ENCODE measurements around the gene TEX48.

The TEX48 gene

DNA sequence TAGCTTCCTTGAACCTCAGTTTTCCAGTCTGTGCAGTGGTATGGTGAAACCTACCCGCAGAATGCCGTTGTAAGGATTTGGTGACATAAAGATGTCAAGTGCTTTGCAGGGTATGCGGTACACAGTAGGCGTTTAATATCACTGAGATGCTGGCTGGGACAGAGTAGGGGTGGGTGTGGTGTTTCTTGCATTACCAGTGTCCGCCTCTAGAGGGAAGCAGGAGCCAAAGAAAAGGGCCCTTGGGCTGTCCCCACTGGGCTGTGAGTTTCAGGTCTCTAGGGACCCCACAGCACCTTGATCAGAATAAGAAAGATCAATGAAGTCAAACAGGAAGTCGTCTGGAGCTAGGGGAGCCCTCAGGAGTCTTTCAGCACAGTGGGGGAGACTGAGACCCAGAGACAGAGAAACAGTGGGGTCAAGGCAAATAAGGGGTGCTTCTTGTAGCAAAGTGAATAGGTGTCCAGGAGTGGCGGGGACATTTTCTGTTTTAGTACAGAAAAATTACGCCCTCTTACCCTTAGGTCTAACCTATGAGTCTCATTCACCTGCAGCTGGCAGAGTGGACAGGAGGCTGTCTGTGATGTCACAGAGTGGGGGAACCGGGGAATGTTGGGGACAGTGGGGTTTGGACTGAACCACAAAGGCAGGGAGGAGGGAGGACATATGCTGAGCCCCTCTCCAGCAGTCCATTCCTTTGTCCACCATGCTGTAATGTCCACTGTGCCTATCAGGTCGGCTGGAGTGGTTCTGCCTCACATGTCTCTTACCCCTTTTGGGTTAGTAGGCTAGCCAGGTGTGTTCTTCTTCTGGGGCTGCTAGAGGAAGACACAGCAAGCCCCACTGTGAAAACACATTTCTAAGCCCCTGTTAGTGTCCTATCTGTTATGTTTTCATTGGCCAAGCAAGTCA, 19.7 kb downstream of the TEX48 start:
- Mint-ChIP-seq H3K27ac (no peak overlapping the region), H3K36me3 (peaks cover 2% of the 10 kb centered on the region), H3K27me3 (no peaks in the 10 kb centered on the region), H3K4me3 (no peak overlapping the region), H3K4me1 (peaks cover 14% of the 10 kb centered on the region), H3K9me3 (no peaks in the 10 kb centered on the region)

DNA sequence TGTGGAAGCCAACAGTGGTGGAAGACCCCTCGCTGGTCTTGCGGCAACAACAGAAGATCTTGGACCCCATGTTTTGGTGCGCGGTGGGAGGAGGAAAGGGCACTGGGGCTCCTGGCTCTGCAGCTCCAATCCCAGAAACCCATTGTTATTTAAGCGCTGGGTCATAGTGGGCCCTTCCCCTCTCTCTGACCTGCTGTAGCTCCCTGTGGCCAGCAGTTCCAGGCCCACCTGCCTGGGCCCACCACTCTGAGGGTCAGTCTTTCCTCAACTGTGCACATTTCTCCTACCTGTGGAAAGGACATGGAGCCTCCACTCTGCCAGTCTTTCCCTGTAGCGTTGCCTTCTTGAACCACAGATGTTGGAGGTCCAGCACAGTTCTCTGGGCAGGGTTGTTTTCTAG, 24.3 kb downstream of the TEX48 start, which contains the start of gene TEX53:
Gene TEX53, minus strand, starts transcription at position 101 of the 400 bp plus-strand sequence. Its CDS starts 31 bp downstream, at position 70.
- Mint-ChIP-seq H3K9me3 (no peaks in the 10 kb centered on the region), H3K4me1 (peaks cover 14% of the 10 kb centered on the region), H3K4me3 (no peak within 1 kb of the TSS), H3K36me3 (peaks cover 2% of the 10 kb centered on the region), H3K27me3 (no peaks in the 10 kb centered on the region), H3K27ac (no peak within 1 kb of the TSS)

DNA sequence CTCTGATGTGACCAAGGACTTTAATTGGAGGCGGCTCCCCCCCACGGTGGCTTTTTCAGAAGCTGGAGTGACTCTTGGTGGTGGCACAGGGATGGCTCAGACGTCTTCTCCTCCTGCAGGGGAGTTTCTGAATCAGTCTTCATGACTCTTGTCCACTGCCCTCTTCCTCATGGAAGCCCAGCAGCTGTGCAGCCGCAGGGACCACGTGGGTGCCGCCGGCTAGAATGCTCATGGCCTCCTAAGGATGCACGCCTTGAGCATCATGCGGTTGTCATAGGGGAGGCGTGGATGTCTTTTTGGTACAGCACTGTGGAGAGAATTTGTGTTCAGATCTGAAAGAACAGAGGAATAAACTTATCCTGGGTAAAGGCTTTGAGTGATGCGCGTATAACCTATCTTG, 25.7 kb downstream of the TEX48 start:
- Mint-ChIP-seq H3K9me3 (no peaks in the 10 kb centered on the region), H3K27ac (no peak overlapping the region)

DNA sequence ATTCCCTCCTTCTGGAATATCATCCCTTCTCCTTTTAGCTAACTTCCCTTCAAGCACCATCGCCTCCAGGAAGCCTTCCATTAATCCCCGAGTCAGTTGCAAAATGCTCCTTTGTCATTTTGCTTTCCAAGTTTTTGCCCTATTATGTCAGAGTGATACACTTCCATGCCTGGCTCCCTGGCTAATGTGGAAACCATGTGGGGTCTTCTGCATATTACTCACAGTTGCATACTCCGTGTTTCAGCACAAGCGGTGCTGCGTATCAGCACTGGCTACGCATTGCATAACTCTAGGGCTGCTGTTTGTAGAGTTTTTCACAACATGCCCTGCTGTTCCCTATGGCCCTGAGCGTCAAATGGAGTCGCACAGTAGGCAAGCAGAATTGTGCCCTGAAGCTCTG, 26.3 kb downstream of the TEX48 start:
- Mint-ChIP-seq H3K9me3 (no peaks in the 10 kb centered on the region), H3K36me3 (peaks cover 4% of the 10 kb centered on the region), H3K4me3 (no peak overlapping the region), H3K27me3 (no peaks in the 10 kb centered on the region), H3K27ac (no peak overlapping the region), H3K4me1 (peaks cover 25% of the 10 kb centered on the region)

More for the DNA sequence above, 25.7 kb downstream of the TEX48 start:
- peaks cover 21% of the 10 kb centered on the region for H3K4me1 Mint-ChIP-seq
- peaks cover 4% of the 10 kb centered on the region for H3K36me3 Mint-ChIP-seq
- H3K4me3 Mint-ChIP-seq: no peak overlapping the region
- no peaks in the 10 kb centered on the region for H3K27me3 Mint-ChIP-seq

DNA sequence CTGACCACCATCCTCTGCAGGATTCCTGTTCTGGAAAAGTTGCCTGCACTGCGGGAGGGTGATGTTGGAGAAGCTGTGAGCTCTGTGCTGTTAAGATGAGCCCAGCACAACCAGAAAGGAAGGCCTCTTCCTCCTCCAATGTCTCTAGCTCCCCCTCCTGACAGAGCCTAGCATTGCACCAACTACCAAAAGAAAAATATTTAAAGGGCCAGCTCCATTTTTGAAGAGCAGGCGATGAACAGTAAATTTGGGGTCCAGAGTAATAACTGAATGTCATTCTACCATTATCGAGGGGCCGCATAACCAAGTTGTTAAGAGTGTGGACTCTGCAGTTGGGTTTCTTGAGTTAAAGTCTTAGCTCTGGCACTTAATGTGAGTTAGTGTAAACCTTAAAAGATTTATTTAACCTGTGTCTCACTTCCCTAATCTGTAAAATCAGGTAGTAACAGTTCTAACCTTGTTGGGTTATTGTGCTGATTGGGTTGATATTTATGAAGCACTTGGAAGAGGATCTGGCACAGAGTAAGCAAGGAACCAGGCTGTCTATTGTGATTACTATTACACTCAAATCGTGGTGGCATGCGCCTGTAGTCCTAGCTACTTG, 28.3 kb downstream of the TEX48 start:
- H3K4me1 Mint-ChIP-seq: peaks cover 34% of the 10 kb centered on the region
- no peak overlapping the region for H3K27ac Mint-ChIP-seq
- no peaks in the 10 kb centered on the region for H3K9me3 Mint-ChIP-seq
- no peak overlapping the region for H3K4me3 Mint-ChIP-seq
- no peaks in the 10 kb centered on the region for H3K27me3 Mint-ChIP-seq
- H3K36me3 Mint-ChIP-seq: peaks cover 6% of the 10 kb centered on the region

DNA sequence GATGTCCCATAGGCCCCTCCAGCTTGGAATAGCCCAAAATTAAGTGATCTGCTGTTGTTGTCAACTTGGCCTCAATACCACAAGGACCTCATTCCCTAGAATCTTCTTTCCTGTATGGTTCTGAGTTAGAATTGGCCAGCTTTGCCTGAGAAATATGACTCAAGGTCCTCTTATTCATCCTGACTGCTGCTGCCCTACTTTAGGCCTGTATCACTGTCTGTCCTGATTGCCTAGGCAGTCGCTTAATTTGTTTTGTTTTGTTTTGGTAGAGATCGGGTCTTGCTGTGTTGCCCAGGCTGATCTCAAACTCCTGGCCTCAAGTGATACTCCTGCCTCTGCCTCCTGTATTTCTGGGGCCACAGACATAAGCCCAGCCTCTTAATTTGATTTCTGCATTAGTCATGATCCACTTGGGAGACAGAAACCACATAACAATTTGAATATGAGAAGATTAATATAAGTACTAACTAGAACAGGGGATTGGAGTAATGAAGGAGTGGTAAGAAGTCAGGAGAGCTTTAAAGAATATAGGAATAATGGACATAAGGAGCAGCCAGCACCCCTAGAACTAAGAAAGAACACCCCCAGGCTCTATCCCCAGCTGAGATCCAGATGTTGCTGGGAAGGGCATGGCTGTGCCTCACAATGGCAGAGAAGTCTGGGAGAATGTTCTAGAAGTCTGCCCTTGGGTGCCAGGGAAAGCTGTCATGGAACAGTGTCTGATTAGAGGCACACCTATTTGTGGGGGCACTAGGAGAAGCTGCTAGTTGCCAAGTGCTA, 29.0 kb downstream of the TEX48 start:
- no peak overlapping the region for H3K4me3 Mint-ChIP-seq
- H3K9me3 Mint-ChIP-seq: no peaks in the 10 kb centered on the region
- H3K36me3 Mint-ChIP-seq: peaks cover 8% of the 10 kb centered on the region
- peaks cover 34% of the 10 kb centered on the region for H3K4me1 Mint-ChIP-seq
- no peaks in the 10 kb centered on the region for H3K27me3 Mint-ChIP-seq
- peak overlapping the region; percentile 2 for H3K27ac Mint-ChIP-seq

DNA sequence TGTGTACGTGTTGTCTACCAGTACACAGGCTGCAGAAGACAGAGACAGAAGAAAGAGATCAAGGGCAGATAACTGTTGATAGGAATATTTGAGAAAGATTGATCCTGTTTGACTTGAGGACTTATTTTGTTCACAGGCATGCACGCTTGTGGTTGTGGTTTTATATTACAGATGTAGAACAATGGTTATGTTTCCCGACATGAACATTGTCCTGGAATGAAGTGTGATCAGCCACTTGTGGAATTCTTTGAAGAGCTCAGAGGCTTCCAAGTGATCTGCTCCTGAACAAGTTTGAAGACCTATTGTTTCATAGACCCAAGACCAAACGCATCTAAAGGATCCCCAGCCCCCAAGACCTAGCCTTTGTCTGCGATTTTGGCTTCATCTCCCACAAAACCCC, 38.1 kb downstream of the TEX48 start:
- Mint-ChIP-seq H3K4me1 (peaks cover 6% of the 10 kb centered on the region), H3K36me3 (peaks cover 36% of the 10 kb centered on the region), H3K4me3 (no peak overlapping the region), H3K9me3 (no peaks in the 10 kb centered on the region), H3K27me3 (no peaks in the 10 kb centered on the region), H3K27ac (no peak overlapping the region)

DNA sequence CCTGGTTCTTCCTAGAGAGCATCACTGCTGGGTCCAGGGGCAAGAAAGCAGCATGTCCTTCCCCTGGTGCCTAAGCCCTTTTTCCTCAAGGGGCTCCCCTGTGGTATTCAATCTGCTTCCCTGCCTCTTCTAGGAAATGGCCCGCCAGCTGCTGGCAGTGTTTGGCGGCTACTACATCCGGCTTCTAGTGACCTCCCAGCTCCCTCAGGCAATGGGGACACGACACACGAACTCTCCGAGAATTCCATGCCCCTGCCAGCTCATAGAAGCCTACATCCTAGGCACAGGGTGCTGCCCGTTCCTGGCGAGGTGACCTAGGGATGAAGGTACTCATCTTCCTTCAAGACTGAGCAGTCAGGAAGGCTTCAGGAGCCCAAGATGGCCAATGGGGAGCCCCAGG, 39.0 kb downstream of the TEX48 start:
- H3K27ac Mint-ChIP-seq: no peak overlapping the region

DNA sequence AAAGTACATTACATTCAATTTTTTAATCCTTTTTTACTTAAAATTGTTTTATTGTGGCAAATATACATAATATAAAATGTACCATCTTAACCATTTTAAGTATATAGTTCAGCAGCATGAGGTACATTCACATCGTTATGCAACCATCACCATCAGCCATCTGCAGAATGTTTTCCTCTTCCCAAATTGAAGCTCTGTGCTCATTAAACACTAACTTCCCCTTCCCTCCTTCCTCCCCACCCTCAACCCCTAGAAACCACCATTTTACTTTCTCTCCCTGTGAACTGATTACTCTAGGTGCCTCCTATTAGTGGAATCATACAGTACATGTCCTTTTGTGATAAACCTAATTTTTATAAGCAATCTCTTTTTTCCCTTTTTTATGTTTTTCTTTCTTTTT, 40.0 kb downstream of the TEX48 start:
- Mint-ChIP-seq H3K9me3 (no peaks in the 10 kb centered on the region), H3K4me3 (peak overlapping the region; percentile 36), H3K27me3 (no peaks in the 10 kb centered on the region), H3K27ac (peak overlapping the region; percentile 87), H3K36me3 (peaks cover 29% of the 10 kb centered on the region), H3K4me1 (peaks cover 6% of the 10 kb centered on the region)

More for the DNA sequence above, 39.0 kb downstream of the TEX48 start:
- Mint-ChIP-seq H3K4me1 (peaks cover 6% of the 10 kb centered on the region), H3K36me3 (peaks cover 34% of the 10 kb centered on the region), H3K27me3 (no peaks in the 10 kb centered on the region), H3K4me3 (no peak overlapping the region), H3K9me3 (no peaks in the 10 kb centered on the region)

DNA sequence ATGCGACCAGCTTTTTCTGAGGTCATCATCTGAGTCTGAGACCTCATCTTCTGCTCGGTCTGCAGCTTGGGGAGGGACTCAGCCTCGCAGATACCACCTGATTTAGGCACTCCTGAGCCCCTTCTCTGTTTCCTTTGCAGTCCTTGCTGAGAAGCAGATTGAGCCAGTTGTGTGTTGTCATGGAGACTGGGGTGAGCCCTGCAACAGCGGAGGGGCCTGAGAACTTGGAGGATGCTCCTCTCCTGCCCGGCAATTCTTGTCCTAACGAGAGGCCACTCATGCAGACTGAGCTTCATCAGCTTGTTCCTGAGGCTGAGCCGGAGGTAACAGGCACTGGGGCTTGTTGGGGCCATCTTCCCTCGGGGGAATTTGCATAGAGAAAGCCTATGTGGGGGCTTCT, 43.6 kb downstream of the TEX48 start:
- no peak overlapping the region for H3K27ac Mint-ChIP-seq

DNA sequence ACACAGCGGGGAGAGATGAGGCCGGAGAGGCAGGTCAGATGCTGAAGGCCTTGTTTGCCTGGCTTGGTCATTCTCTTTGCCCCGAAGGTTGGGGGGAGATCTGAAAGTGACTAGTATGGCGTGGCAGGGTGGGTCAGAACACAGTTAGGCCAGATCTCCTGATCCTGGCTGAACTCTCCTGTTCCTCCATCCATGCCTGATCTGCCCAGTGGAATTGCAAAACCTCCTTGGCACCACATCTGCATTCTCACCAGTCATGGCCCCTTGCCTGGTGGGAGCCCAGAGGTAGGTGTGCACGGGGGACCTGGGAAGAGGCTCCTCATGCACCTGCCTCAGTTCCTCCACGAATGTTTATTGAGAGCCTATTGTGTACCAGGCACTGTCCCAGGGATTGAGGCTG, 47.6 kb downstream of the TEX48 start:
- Mint-ChIP-seq H3K27ac (no peak overlapping the region), H3K36me3 (peaks cover 11% of the 10 kb centered on the region), H3K4me3 (no peak overlapping the region), H3K9me3 (no peaks in the 10 kb centered on the region), H3K27me3 (no peaks in the 10 kb centered on the region), H3K4me1 (no peaks in the 10 kb centered on the region)

More for the DNA sequence above, 43.6 kb downstream of the TEX48 start:
- no peaks in the 10 kb centered on the region for H3K9me3 Mint-ChIP-seq
- no peak overlapping the region for H3K4me3 Mint-ChIP-seq
- H3K4me1 Mint-ChIP-seq: peaks cover 6% of the 10 kb centered on the region
- H3K36me3 Mint-ChIP-seq: peaks cover 15% of the 10 kb centered on the region
- no peaks in the 10 kb centered on the region for H3K27me3 Mint-ChIP-seq

DNA sequence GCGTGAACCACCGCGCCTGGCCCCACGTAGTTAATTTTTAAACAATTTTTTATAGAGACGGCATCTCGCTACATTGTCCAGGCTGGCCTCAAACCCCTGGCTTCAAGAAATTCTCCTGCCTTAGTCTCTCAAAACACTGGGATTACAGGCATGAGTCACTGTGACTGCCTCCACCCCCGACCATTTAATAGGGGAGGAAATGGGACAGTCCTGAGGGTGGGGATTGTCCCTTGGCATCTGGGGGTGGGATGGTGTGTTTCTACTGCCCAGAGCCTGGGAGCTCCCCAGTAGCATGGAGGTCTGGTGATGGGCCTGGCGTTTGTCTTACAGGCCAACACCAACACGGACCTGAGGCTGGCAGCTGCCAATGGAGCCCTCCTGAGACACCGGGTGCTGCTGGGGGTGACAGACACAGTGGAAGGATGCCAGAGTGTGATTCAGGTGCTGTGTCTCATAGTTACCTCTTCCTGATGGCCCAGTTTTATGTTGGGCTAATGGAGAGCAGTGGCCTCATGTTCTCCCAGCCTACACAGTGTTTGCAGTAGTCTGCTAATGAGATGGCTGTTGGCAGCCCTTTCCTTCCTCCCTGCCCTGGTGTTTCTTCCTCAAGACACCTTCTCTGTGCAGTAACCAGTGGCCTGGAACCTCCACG, 48.4 kb downstream of the TEX48 start:
- H3K27ac Mint-ChIP-seq: peak overlapping the region; percentile 35
- no peak overlapping the region for H3K4me3 Mint-ChIP-seq
- H3K36me3 Mint-ChIP-seq: peaks cover 10% of the 10 kb centered on the region
- no peaks in the 10 kb centered on the region for H3K27me3 Mint-ChIP-seq
- no peaks in the 10 kb centered on the region for H3K9me3 Mint-ChIP-seq
- H3K4me1 Mint-ChIP-seq: no peaks in the 10 kb centered on the region

DNA sequence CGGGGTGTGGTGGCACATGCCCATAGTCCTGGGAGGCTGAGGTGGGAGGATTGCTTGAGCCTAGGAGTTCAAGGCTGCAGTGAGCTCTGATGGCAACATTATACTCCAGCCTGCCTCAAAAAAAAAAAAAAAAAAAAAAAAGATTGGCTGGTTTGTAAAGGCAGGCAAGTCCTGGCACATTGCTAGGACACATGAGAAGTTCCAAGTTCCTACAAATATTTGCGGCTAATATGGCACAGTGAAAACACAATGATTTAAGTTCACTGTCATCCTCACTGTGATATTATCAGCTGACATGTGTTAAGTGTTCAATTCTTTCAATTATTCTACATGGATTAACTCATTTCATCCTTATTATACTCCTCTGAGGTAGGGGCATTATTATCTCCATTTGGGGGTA, 50.8 kb downstream of the TEX48 start:
- Mint-ChIP-seq H3K36me3 (peaks cover 9% of the 10 kb centered on the region), H3K9me3 (no peaks in the 10 kb centered on the region), H3K27ac (peak overlapping the region; percentile 57), H3K27me3 (no peaks in the 10 kb centered on the region), H3K4me3 (no peak overlapping the region), H3K4me1 (no peaks in the 10 kb centered on the region)

DNA sequence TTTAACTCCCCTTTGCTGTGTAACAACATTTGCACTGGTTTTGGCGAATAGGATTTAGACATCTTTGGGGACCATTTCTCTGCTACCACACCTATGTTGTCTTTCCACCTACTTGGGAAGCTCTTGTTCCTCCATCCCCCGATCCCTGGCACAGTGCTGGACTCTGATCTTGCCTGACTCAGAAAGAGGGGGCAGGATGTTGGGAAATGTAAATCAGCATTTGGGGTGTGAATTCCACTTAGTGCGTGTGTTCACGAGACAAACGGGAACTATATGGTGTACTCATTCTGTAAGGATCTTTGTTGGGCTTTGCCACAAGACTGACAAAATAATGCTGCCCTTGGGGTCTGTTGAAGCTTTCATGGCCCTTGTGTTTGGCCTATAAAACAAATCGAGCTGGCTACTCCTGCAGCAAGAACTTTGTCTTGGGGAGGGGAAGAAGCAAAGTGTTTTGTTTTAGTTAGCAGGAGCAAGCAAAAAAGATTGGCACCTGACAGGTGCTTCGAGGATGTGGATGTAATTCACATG, 52.4 kb downstream of the TEX48 start:
- H3K27ac Mint-ChIP-seq: no peak overlapping the region
- H3K36me3 Mint-ChIP-seq: peaks cover 9% of the 10 kb centered on the region
- H3K4me3 Mint-ChIP-seq: no peak overlapping the region
- no peaks in the 10 kb centered on the region for H3K27me3 Mint-ChIP-seq
- peaks cover under 1% of the 10 kb centered on the region for H3K4me1 Mint-ChIP-seq
- H3K9me3 Mint-ChIP-seq: no peaks in the 10 kb centered on the region

DNA sequence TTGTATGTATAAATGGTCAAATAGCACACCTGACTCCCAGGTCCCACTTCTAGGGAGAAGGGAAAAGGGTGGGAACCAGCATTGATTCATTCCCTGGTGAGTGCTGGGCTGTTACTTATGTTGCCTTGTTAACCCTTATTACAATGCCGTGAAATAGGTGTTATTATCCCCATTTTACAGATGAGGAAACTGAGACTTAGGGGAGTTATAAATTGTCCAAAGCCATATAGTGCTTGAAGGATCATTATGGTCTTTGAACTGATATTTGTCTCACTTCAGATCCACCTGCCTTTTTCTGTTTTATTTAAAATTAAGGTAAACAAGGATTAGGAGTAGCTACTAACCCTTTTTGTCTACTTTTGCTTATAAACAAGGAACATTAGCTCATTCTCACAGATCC, 54.4 kb downstream of the TEX48 start:
- H3K9me3 Mint-ChIP-seq: no peaks in the 10 kb centered on the region
- H3K36me3 Mint-ChIP-seq: peaks cover 7% of the 10 kb centered on the region
- H3K27me3 Mint-ChIP-seq: no peaks in the 10 kb centered on the region
- peaks cover 4% of the 10 kb centered on the region for H3K4me1 Mint-ChIP-seq
- no peak overlapping the region for H3K4me3 Mint-ChIP-seq
- H3K27ac Mint-ChIP-seq: no peak overlapping the region

Measured in activated naive CD4-positive, alpha-beta T cell treated with anti-CD3 and anti-CD28 coated beads, Interleukin-2, amount 50 U/mL, for 24 hours (primary cell).